Posterior vena cava (tissue), 2 donors: ENCODE measurements around the gene KLHL29. TPM values are rescaled to one million over a fixed set of nuclear protein-coding genes. Genes with fewer than 3 reads are reported as not detected.

Experiments used
- DNase-seq: peaks from one replicate; pipeline ENCODE4 v3.0.0-alpha.2; 2020; ENCODE audit warnings: low spot score
- intact Hi-C, 2 donors: fragments of 100-400 bp; cut with DNase I; formaldehyde crosslinking; loops; one replicate each; pipeline versions ENCODE4 v1.14.1 to v1.14.2; 2022 to 2023
- total RNA-seq, 2 donors: library from RNA; stranded (reverse); fragmentation: NEBNext Ultra II Directional; extraction: Animal tissue kit (Norgen Biotek cat#: 25700); gene quantifications; one replicate each; pipeline ENCODE4 v1.2.1, GENCODE V29; 2021
- donor health status: DM: yes; HTN: yes; CAD: no.
- donor health status: DM: yes; HTN: yes; CAD: no.

The KLHL29 gene
- total RNA-seq, 2 donors from 2014 or later = 9.9 to 10.6 TPM

DNA sequence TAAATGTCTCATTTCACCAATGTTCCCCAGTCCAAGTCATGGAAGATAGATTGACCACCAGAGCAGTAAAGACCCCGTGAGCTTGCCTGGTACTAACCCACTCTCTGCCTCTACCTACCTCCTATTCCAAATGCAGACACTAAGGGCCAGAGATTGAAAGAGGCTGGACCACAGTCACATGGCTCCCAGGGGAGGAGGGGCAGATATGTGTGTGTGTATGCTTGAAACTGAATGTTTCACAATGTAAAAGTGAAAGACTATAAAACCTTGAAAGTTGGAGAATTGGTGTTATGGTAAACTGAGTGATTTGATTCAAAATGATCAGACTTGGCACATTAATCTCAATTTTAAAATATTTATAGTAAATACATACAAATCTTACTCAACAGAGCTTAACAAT is 21.7 kb upstream of the KLHL29 start:
- intact Hi-C loops = no loop called here
- DNase-seq = no peak

DNA sequence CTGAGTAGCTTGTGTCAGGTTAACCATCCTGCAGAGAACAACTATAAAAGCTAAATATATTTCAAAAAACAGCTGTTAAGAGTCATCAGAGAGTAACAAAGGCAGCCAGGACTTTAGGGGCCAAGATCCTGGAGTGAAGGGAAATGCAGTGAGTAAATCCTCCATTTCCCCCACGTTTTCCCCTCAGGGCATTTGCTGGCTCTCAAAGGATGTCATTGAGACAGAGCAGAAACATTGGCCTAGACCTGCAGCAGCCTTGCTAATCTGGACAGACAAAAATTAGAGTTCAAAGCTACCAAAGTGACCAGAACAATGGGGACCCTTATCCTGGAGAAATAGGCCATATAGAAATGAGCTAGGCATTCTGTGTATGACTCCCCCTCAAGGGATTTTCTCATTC is 21.1 kb upstream of the KLHL29 start:
- intact Hi-C loops = no loop called here
- no peak for DNase-seq

DNA sequence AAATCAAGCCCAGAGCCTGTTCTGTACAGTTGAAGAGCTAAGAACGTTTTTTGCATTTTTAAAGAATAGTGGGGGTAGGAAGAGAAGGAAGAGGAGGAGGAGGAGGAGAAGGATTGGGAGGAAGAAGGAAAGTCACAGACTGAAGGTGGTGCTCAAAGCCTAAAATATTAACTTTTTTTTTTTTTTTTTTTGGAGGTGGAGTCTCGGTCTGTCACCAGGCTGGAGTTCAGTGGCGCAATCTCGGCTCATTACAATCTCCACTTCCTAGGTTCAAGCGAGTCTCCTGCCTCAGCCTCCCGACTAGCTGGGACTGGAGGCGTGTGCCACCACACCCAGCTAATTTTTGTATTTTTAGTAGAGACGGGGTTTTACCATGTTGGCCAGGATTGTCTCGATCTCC is 18.3 kb upstream of the KLHL29 start:
- intact Hi-C loops = no loop called here
- no peak for DNase-seq

DNA sequence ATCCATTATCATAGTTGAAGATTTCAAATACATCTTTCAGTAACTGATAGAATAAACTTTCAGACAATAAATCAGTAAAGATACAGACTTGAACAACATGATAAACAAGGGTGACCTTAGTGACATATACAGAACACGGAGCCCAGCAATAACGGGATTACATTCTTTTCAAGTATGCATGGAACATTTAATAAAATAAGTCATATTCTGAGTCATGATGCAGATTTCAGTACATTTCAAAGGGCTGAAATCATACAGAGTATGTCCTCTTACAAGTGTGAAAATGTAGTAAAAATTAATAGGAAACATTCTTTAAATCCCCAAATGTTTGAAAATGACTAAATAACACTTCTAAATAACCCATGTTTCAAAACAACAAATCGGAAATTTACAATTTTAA is 17.2 kb upstream of the KLHL29 start:
- no peak for DNase-seq
- intact Hi-C loops = no loop called here

DNA sequence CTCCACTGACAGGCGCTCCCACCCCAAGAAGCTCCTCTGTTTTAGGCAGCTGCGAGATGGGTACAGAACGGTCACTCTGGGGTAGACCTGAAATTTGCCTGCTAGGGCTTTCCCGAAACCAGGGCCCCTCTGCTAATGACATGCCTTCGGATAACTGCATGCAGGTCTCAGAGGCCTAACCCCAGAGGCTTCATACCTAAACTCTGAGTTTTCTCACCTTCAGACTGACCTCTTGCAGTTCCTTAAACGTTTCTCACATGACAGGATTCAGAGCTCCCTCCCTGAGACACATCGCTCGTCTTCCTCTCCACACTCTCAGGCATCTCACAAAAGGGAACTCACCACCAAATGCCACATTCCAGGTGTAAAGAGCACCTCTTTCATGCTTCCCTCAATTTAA is 11.3 kb upstream of the KLHL29 start:
- no peak for DNase-seq
- intact Hi-C loops = no loop called here

DNA sequence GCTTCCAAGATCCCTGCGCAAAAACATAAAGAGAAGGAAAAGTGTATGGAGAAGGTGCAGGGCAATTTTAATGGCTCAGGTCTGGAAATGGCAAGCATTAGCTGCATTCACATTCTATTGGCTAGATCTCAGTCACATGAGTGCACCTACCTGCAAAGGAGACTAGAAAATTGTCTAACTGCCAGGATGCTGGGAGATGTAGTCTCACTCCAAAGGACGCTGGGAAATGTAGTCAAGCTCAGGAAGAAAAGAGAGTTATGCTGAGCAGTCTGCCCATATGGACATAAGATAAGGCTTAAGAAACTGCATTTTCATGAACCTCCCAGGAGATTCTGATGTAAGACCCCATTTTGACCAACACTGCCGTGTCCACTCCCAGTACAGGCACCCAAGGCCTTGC is 9.5 kb upstream of the KLHL29 start:
- intact Hi-C loops = no loop called here

DNA sequence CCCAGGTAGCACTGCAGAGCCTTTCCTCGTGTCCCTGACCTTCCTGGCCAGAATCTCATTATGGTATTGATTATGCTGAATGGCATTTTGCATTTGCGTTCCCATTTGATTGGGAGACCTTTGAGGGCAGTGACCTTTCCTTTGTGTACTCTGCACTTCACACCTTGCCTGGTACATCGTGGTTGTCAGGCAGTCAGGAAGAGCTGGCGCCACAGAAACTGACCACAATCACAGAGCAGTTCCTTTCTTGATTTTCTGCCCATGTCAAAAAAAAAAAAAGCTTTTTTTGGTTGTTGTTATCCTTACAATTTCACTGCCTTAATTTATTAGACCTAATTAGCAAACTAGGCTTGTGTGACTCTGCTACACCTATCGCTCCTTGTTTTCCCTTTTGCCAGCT is 8.9 kb upstream of the KLHL29 start:
- no peak for DNase-seq
- intact Hi-C loops = no loop called here

More for the DNA sequence above, 9.5 kb upstream of the KLHL29 start:
- DNase-seq = no peak

DNA sequence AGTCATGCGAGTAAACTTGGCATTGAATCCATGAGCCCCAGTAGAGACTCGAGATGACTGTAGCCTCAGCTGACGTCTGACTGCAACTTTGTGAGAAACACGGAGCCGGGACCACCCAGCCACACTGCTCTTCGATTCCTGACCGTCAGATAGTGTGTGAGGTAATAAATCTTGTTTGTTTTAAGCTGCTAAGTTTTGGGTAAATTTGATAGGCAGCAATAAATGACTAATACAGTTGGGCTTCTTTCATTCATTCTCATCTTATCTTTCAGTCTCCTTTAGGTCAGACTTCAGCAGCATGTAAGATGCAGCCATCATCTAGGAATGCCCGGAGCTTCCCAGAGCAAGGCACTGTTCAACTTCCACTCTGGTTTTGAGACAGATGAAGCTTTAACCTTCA is 8.0 kb upstream of the KLHL29 start:
- DNase-seq = no peak
- intact Hi-C loops = no loop called here

DNA sequence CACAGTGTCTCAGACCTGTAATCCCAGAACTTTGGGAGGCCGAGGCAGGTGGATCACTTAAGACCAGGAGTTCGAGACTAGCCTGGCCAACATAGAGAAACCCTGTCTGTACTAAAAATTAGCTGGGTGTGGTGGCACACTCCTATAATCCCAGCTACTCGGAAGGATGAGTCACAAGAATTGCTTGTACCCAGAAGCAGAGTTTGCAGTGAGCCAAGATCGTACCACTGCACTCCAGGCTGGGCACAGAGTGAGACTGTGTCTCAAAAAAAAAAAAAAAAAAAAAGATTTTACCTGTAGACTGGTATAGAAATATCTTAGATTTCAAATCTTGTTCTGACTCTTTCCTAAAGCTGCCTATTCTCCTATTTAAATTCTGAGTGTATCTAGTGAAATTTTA is 7.2 kb upstream of the KLHL29 start:
- no peak for DNase-seq
- intact Hi-C loops = no loop called here

DNA sequence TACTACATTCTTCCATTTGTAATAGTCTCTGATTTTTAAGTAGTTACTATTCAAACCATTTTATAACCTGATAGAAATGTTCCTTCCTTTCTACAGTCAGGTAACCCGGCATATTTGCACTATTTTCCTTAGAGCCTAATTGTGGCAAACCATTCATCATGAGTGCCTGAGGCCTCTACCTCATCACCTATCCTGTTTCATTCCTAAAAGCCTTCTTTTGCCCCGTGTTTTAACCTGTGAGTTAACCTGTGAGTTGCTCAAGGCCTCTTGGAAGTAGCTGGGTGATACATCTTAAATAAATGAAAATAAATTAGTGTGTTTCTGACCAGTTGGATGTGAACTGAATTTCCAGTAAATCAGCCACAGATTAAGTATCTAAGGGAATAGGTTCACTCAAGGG is 6.5 kb upstream of the KLHL29 start:
- intact Hi-C loops = no loop called here
- DNase-seq = no peak

DNA sequence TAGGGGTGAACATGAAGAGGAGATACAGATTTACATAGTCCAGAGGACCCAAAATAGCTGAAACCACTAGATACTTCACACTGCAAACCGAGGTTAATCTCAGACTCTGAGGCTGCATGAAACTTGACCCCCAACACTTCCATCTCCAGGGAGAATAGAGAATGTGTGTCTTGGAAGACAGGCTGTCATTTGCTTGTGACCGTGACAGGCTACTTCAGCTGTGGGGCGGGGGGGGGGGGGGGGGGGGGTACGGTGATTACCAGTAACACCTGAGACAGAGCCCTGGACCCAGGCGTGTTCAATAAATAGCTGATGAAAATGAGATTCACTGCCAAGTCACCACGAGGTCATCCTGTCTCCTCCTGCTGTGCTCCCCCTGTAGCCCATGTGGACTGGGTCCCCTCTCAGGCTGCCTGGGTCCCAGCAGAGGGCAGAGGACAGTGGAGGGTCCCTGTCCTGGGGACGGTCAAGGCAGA is 5.7 kb upstream of the KLHL29 start:
- intact Hi-C loops = no loop called here
- no peak for DNase-seq

DNA sequence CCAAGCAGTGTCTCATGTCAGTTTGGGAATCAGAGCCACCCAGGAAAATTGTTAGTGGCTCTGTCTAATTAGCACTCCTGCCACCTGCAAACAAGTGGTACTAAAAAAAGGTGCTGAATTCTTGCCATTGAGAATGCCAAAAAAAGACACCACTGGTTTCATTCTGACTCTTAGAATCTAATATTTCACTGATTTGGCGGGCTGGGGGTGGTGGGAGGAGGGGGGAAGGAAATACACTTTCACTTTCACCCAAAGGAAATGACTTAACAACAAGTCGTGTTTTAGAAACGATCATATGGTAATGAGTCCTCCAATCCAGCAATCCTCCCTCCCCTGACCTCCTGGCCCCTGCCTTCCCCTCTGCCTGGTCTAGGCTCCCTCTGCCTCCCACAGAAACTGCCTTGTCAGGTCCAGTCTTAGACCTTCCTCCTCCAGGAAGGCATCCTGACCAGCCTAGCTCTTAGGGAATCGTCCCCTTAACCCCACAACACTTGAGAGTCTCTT is 4.4 kb upstream of the KLHL29 start:
- intact Hi-C loops = no loop called here
- no peak for DNase-seq

DNA sequence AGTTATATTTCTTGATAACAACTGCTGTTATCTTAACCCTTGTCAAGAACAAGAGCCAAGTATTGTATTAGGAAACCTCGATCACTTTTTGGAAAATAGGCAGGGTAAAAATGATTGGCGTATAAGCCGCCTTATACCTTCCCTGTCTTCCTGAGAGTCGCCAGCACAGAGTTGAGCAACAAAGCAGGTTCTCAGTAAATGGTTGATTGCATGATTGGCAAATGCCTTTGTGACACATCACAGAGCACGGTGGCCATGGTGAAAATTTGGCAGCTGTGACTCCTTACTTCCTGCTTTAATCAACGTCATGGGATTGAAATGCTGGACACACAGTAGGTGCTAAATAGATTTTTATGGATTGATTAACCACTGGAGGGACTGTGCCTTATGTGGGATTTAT is 3.9 kb upstream of the KLHL29 start:
- intact Hi-C loops = no loop called here
- no peak for DNase-seq

DNA sequence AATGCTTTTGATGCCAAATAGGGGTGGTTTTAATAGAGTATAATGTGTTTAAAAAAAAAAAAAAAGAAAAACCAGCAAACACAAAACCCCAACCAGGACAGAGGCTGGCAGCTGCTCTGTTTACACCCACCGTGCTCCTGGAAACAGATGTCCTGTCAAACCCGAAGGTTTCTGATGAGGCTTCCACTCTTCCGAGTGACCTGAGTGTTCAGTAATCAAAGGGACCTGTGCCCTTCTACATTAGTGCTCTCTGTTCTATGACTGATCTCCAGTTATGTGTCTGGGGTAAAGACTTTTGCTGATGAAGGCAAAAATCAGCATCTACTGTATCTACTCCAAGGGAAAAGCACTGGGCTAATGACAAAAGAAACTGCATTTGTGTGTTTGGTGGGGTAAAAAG is 3.5 kb upstream of the KLHL29 start:
- intact Hi-C loops = no loop called here
- no peak for DNase-seq

DNA sequence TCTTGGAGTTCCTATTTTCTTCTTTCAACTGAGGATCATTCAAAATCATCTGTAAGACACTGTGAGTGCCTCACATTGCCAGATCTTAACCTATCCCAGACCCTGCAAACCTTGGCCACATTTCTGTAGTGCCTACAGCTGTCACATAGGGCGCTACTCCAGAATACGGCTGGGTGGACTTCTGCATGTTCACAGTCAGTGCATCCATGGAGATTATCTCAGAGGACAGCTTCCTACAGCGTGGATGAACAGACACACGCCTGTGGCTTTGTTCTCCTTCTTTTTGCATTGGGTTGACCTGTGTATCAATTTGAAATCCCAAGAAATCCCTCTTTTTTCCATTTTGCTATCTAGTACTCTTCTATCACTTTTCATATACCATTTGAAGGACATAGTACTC is 1.9 kb upstream of the KLHL29 start:
- no peak for DNase-seq
- intact Hi-C loops = no loop called here

DNA sequence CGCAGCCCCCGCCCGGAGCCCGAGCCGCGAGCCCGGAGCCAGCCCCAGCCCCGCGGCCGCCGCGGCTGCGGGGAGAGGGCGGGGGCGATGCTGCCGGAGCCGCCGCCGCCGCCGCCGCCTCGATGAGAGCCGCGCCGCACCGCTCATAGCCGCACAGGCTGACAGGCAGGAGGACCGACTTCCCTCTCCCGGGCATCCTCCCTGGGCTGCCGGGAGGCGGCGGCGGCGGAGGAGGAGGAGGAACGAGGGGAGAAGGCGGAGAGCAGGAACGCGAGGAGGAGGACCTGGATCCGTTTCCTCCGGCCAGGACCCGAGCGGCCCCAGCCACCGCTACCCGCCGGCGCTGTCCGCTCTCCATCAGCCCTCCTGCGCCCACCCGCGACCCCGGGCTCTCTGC is 370 bp downstream of the KLHL29 start:
- intact Hi-C loops = loop anchor here in 1 of 2 donors (1.0 kb wide), 1 partner anchor 30 kb away; no protein-coding TSS in a partner anchor
- DNase-seq = peak; percentile 86

DNA sequence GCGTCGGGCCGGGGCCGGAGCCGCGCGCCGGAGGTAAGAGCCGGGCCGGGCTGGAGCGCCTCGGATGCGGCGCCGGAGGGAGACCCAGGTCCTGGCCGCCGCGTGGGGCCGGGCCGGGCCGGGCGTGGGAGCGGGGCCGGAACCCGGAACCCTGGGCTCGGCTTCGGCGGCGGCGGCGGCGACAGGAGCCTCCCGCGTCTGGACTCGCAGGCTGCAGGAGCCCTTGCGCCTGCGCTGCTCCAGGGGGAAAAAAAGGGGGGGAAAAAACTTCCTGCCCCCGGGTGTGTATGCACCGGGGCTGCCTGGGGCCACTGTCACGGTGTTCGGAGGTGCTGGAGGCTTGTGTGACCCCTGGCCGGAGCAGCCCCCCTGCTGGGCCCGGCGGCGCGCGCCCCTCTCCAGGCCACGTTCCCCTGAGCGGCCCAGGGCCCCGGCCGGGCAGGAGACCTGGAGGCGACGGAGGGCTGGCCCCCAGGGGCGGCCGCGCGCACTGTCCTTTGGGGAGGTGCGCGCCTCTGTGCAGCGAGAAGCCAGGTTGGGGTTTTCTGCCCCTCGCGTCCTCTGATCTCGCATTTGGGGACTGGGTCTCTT is 864 bp downstream of the KLHL29 start:
- no peak for DNase-seq
- intact Hi-C loops = loop anchor here in 1 of 2 donors (1.0 kb wide), 1 partner anchor 29 kb away; no protein-coding TSS in a partner anchor

DNA sequence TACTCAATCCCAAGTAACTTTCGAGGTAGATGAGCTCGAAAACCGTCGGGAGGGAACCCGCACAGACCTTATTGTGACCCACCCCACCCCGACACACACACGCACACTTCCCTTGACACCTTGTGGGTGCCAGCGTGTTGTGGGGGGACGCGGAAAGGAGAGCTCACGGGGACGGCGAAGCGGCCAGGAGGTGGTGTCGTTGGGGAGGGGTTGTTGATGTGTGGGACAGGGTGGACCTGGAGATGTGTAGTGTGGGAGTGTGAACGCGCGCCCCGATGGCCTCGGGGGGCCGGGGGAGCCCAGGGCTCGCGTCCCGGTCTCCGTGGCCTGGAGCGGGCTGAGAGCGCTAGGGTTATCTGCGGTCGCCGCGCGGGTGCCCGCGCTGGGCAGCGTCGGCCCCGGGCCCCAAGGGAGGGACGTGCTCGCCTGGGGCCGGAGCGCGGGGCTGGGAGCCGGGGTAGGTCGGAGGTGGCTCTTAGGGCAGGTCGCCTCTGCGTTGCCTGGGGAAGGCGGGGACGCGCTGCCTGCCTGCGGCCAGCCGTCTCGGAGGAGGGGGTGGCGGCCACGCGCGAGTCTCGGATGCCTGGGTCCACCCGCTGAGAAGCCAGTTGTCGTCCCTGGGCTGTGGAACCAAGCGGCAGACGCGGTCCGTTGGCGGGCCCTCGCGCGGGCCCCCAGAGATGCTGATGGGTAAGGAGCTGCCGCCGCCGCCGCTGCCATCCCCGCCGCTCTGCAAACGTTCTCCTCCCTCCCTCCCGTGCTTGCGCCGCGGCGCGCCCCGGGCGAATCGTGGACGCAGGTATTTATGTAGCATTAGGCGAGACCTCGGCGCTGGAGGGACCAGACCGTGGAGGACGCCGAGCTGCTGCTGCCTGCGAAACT is 1.6 kb downstream of the KLHL29 start:
- DNase-seq = no peak
- intact Hi-C loops = no loop called here

DNA sequence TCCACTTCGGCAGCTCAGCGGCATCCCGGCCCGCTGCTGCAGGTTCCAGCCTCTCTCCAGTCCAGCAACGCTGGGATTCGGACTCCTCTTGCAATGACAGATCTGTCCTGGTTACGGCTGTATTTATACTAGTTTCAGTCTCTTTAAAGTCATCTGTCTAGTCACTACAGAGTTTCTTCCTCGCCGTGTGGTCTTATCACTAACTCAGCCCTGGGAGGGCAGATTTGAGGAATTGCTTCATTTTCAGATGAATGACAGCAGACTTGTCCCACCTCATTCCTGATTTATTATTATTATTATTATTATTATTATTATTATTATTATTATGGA is 2.2 kb downstream of the KLHL29 start:
- intact Hi-C loops = no loop called here
- no peak for DNase-seq

DNA sequence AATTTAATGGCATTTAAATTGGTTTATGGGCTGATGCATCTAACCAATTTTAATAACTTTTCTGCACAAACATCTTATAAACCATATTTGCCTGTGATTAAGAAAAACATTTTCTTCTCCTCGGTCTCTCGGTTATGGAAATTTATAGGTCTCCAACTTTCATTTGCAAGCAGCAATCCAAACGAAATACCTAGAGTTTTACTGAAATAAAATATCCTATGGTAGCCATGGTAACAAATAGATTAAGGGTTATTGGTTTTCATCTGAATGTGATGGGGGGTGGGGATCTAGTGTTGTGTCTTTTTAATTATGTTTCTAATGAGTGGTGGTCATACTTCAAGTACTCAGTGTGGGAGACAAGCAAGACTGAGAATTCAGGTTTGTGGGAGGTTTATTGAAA is 2.9 kb downstream of the KLHL29 start:
- intact Hi-C loops = no loop called here
- DNase-seq = no peak

DNA sequence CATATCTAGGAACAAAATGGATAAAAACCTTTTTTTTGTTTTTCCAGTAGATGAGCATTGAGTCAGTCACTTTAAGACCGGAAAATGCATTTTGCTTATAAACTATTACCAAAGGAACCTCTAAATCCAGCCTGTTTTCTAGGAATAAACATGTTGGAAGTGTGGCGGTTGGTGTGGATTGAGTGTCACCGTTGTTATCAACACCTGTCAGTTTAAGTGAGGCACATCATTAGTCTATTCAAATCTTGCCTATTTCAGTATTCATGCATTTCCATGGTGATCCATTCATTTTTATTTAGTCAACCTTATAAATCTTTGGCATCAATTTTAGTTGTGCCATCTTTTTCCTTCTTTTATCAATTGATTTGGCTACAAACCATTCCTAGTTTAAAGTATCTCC is 3.3 kb downstream of the KLHL29 start:
- DNase-seq = no peak
- intact Hi-C loops = no loop called here
